NCI-H510A (cell line): ENCODE results near the gene SPTA1.

Source experiments
- DNase-seq: peaks from one replicate; lab custom pipeline; 2025; lab: John Stamatoyannopoulos, UW

The SPTA1 gene

DNA sequence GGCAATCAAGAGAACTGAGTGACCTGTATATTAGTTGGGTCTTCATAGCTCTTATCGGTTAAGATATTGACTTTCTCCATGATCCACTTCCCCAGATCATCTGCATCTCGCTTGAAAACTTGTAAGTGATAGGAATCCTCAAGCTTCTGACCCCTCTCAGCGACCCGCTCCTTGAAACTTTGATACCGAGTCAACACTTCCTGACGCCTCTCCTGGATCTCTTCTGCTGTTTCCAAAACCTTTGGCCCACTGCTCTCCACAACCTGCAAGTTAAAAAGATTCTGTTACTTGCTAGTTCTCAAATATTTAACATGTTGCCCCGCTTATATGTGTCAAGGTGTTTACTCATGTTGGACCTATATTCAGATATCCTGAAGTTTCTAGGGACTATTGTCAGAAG is 1.4 kb downstream of the SPTA1 start:
- no peak for DNase-seq

DNA sequence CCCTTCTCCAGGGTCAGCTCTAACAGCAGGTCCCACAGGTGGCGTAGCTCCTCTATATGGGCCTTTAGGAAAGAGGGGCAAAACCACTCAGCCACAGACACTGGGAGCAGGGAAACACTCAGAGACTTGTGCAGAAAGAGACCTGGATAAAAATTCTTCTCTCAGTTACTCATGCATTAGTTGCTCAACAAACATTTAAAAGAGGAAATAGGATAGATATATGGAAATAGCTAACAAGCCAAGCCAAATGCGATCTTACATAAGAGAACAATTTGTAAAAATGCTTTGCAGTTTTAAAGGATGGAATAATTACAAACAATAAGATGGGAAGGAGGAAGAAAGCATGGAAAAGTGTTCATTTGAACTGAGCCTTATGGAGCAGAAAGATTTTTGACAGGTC is 4.9 kb downstream of the SPTA1 start:
- DNase-seq, result no peak

DNA sequence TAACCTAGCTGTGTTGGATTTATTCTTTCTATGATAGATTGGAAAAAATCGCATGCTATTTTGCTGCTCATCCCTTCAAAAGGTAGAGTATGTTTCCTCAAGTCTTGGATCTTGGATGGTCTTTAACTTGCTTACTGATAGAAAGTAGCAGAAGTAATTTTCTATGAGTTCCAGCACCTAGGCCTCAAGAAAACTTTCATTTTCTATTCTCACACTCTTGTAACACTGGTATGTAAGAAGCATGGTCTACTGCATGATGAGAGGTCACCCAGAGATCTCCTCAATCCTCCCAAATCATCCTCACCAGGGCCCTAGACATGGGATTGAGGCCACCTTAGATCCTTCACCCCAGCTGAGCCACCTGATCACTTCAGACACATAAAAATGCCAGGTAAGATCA is 7.2 kb downstream of the SPTA1 start:
- no peak for DNase-seq

DNA sequence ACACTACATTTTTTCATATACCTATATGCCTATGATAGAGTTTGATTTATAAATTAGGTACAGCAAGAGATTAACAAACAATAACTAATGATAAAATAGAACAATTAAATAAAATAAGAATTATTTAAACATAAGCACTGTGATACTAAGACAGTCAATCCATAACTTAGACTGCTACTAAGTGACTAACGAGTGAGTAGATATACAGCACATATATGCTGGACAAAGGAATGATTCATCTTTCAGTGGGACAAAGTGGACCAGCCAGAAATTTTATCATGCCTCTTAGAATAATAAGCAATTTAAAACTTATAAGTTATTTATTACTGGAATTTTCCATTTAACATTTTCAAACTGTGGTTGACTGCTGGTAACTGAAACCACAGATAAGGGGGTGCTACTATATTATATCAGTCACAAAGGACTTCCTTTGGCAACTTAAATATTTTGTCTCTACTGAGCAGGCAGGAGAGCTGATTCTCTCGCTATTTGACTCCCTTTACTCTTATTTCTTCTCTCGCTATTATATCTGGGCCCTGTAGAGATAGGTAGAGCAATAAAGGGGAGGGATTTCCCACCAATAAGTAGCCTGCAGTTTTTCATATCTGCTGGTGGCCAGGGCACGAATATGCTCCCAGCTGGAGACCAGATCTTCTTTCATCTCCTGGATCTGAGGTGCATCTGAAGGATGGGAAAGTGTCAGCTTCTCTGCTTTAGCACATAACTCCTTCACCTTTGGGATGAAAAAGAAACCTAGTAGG is 10.8 kb downstream of the SPTA1 start:
- no peak for DNase-seq

DNA sequence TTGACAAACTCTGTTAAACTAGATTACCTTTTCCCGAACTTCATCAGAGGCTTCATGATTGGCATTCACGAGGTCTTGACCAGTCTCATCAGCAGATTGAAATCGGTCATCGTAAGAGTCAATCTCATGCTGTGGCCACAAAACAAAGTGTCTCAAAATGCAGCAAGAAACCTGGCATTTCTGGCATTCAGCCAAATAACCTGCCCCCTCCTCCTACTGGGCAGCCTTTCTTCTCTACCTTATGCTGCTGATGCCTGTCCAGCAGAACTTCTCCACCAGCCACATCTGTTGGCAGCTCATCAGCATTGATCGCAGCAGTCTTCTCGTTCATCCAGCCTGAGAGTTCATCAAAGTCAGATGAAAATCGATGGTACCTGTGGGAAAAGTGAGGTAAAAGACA is 12.2 kb downstream of the SPTA1 start:
- no peak for DNase-seq

DNA sequence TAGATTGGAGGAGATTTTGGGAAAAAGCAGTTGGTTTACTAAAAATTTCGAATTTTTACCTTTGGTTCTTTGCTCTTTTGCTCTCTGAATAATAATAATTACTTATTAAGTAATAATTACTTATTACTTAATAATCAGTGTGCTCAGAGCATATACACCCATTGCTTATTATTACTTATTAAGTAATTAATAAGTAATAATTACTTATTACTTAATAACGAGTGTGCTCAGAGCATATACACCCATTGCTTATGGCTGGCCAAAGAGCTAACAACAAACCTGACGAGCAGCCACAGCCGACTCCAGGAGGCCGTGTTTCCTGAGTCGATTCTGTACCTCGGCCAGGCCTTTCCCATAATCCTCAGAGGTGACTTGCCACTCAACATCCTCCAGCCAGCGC is 20.5 kb downstream of the SPTA1 start:
- DNase-seq, result no peak

DNA sequence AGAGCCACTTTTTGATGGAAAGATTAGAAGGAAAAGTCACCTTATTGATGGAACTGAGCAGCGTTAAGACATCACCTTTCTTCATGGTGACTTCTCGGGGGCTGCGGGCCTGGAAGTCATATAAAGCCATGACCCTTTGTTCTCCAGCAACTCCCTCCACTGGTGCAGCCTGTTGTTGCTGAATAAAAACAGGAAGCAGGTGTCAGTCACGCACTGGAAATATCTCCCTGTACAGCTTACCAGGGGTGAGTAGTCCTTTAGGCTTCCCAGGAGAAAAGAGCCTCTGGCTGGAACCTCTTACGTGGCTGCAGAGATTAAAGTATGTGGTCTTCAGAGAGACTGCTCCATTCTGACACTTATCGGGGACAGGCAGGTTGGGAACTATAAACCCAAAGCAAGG is 31.9 kb downstream of the SPTA1 start:
- DNase-seq, result peak; percentile 48

DNA sequence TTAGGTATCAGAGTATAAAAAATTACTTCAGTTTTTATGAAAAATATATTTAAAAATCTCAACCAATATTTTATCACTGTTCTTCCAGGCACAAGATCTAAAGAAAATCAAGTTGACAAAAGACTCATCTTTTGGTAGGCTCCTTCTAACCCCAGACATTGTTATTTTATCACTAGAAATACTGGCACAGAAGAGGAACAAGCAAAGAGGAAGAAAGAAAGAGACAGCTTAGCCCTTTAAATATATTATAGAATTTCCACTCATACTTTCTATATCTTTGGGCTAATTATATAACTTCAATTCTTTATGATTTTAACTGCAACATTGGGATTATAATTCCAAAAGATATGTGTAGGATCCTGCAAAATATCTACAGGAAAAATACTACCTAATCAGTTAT is 32.4 kb downstream of the SPTA1 start:
- no peak for DNase-seq

DNA sequence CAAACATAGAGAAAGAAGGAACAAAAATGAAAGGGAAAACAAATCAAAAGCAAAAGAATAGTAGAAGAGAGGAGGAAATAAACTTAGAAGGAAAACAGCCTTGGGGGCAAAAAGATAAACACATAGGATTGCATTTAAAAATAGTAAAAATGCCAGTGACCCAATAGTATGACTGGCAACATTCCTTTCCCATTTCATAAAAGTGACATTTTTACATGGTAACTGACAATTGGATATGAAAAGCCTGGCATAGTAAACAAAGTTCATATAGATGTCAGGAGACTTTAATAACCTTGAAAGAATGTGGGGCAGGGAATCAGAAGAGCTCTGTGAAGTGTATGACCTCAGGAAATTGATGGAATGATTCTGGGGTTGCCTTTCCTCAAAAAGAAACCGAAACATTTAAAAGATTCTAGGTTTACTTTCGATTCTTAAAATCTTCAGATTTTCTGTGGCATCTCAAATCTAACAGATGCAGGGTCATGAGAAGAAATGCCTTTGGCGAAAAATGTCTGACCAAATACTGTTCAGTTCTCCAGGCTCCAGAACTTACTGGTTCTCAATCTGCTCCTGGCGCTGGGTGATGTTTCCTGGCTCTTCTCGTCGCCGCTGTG is 33.7 kb downstream of the SPTA1 start:
- no peak for DNase-seq

DNA sequence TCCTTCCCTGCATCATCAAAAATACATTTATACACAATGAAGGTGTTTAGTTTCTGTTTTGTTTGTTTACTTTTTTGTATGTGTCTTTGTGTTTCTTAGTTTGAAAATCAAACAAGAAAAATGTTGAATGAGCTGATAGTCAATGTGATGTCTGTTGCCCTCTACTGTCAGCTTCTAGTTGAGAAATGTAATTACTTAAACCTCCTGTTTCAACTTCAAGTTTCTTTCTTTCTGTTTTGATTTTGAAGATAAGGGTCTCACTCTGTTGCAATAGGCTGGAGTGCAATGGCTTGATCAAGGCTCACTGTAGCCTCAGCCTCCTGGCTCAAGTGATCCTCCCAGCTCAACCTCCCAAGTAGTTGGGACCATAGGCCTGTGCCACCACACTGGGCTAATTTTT is 37.5 kb downstream of the SPTA1 start:
- DNase-seq, result no peak

DNA sequence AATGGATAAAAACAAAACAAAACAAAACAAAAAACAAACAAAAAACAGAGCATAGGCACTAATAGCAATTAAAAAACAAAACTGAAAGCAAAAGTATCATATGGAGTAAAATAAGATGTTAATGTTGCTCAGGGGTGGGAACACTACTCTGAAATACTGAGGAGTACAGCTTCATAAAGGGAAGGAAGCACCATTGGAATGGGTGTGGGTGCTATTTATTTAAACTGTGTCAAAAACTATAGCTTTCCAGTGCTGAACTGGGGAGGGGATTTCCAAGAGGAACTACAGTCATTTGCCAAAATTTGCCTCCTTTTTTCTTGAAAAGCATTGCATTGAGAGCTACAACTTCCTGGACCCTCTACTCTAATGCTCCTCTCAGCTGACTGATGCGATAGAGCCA is 40.0 kb downstream of the SPTA1 start:
- no peak for DNase-seq

DNA sequence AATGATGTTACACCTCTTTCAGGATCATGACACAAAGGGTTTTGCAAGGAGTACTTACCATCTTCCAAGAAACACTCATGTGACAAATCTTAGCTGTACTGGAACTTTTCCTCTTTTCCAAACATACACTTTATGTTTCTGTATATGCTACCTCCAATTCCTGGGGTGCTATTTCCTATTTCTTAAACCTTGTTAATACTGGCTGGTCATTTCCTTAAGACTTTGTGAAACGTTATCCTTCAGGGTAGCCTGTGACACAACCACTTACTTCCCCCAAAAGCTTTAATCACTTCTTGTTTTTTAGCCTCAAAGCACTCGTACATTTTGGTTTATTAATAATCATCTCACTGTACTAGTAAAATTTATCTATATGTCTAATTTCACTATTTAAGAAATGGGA is 42.1 kb downstream of the SPTA1 start:
- DNase-seq, result no peak

DNA sequence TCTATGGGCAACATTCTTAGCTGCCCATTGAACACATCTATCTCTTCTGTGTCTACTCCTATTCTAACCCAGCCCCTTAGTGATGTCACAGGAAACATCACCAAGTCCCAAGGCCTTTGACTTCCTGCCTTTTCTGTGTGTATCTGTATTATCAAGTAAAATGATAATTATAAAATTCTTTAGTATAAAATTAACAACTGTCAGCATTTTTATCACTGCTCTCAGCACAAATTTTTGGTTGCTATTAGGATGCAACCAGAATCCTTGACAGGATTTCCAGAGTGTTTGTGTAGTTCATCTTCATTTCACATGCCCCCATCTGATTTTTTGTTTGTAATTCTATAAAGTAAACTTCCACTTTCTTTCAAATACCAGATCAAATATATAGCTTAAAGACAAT is 47.6 kb downstream of the SPTA1 start:
- DNase-seq, result no peak

DNA sequence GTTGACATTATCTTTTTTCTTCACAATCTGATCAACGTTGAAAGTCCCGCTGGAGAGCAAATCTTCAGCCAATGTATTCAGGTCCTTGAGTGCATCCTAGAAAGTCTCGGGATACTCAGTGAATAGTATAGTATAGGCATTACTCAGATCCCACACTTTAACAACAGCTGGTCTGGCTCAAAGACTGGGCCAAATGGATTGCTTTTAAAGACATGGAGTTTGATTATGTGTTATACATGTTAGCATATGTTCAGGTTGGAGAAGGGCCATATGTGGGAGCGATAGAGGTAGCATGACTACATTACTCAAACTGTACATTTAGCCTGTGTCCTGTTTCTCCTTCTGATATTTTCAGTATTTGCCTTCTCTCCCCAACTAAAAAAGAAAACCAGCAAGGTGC is 48.4 kb downstream of the SPTA1 start:
- DNase-seq, result no peak

DNA sequence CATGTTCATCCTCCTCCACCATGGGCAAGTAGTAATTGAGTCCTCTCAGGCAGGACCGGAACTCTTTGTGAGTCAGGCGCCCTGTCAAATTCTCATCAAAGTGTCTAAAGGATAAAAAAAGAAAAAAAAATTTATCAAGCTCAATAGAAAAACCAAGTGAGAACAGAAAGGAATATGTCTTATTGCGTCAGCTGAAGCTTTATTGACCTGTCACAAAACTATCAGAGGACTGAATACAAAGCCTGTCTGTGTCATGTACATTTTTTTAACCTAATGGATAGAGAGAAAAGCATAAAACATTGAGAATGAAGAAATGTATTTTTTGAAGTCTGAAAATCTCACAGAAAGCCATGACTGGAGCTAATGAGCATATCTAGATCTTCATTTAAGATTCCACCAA is 72.8 kb downstream of the SPTA1 start:
- DNase-seq, result no peak

DNA sequence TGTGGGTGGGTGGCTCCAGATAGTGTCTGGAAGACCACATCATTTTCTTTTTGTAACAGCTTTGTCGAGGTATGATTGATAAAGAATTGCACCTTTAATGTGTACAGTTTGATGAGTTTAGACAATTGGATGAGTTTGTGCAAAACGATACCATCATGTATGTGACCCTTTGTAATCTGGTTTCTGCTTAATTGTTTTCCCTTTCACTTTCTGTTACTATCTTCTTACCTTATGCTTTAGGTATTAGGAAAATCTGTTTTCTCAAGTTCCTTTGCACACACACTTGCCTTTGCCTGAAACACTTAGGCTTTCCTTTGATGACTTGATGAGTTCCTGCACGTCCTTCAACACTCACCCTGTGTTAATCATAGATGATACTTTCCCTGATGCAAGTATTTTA is 74.6 kb downstream of the SPTA1 start:
- no peak for DNase-seq

DNA sequence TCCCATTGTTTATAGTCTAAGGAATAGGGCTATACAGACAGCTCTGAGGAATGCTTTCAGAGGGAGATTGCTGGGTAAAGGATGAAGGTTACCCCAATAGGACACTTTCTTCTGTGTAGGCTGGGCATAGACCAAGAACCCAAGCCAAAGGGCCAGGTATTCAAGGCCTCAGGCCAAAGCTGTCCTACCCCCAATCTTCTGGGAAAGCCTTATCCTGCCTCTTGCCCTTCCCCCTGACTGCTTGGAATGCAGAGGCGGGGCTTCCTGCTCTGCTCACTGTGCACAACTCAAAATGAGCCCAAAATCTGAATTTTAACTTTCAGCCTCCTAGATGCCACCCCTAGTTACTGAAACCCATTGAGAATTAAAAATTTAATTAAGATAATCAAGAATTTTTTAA is 79.2 kb downstream of the SPTA1 start:
- DNase-seq, result no peak

DNA sequence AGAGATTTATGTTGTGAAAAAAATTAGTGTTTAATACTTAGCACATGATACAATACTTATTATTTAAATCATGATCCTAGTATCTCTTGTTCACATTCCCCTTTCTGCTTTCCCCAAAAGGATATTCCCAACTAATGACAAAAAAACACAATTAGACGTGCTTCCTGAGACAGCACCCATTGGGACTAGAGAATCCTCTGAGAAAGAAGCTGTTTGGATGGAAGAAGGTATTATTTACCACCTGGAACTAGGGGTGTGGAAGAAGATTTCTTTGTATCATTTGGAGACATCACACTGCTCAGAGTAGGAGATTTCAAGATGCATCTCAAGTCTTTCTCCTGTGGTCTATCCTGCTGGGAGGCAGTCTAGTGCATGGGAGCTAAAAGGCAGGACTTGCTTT is 81.5 kb downstream of the SPTA1 start, which contains the start of gene OR10Z1:
Gene OR10Z1, plus strand, starts transcription at position 301 of the 400 bp plus-strand sequence. CDS start 1,171 bp downstream, outside the sequence.
- DNase-seq, result no peak

DNA sequence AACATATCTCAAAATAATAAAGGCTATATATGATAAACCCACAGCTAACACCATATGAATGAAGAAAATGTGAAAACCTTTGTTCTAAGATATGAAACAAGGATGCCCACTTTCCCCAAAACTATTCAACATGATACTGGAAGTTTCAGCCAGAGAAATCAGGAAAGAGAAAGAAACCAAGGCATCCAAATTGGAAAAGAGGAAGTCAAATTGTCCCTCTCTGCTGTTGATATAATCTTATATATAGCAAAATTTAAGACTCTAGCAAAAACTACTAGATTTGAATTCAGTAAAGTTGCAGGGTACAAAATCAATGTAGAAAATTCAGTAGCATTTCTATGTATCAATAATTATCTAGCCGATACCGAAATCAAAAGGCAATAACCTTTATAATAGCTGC is 85.8 kb downstream of the SPTA1 start:
- DNase-seq, result no peak

DNA sequence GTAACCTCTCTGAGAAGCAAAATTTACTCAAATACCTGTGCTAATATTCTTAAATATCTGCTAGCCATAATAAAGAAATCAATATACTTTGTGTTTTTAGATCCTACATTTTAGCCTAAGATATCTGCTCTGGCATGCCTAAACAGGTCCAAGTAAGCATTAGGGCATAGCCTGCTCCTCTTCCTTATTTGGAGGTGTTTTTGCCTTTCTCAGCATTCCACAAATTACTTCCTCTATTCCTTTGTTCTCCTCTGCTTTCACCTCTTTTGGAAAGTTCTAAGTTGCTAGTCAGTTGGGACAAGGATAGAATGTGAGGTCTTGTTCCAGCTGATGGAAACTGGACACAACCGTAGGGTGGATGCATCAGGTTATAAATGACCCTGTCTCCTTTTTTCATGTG is 99.6 kb downstream of the SPTA1 start:
- no peak for DNase-seq

DNA sequence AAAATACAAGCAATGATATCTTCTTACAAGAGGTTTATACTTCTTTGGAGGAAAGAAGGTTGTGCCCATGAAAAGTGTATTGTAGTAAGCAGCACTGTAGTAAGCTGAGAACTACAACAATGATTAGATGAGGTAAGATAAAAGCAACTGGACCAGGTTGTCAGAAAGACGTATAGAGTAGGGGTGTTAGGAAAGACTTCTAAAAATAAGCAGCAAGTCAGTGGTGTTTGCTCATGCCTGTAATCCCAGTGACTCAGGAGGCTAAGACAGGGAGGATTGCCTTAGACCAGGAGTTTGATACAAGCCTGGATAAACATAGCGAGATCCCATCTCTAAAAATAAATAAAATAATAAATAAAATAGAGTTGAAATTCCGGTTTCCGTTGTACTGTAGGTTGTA is 102.6 kb downstream of the SPTA1 start:
- no peak for DNase-seq

DNA sequence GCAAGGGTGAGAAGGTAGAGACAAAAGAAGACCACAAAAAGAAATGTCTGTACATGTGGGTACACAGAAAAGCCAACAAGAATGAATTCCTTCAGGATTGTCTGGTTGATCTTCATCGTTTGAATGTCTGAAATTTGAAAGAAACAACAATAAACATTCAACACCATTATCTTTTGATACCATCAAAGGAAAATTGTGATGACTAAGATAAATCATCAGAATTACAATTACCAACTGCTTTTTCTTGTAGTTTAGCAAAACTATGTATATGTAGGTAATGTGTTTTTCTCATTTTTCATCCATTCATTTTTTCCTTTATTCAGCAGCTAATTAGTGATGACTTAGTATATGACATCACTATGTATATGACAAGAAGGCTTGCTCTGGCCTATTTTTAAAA is 106.8 kb downstream of the SPTA1 start, which contains the start of gene OR10X1:
Gene OR10X1, minus strand, starts transcription at position 167 of the 400 bp plus-strand sequence. Its CDS starts 0 bp downstream, at position 167.
- no peak for DNase-seq

DNA sequence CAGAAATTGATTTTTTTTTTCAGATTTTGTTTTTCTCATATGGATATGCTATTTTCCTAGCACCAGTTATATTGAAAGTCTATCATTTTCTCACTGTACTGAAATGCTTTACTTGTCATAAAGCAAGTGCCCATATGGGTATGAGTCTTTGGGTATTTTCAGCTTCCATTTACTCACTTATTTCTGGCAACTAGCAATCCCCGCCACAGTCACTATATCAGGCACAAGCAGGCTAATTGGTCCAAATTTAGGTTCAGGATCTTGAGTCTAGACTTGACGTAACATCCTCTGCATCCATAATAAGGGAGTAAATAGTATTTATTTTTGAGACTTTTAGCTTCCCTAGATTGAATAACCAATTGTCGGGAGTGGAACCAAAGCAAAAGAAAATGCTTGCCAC is 109.0 kb downstream of the SPTA1 start:
- no peak for DNase-seq

DNA sequence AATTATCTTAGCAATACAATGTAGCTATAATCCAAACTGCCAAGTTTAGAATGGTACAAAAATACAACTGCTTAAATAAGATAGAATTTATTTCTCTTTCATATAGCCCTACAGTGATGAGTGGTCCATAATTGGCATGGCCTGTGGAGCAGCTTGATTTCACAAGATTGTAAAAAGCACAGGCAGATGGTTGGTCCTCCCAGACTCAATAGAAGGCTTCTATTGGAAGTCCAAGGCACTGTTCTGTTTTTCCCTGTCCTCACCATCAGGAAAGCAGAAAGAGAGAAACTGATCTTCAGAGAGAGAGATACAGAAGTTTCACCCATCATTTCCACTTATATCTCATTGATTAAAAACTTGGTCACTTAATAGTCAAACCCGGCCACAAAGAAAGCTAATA is 114.3 kb downstream of the SPTA1 start:
- no peak for DNase-seq
